Activated CD8-positive, alpha-beta memory T cell treated with anti-CD3 and anti-CD28 coated beads, Interleukin-2, amount 50 U/mL, for 24 hours (primary cell): ENCODE measurements around the gene VASP.

Source experiments
- DNase-seq: peaks from one replicate; pipeline ENCODE4 v3.0.0-alpha.2; 2020; ENCODE audit errors: extremely low read depth

Gene VASP

DNA sequence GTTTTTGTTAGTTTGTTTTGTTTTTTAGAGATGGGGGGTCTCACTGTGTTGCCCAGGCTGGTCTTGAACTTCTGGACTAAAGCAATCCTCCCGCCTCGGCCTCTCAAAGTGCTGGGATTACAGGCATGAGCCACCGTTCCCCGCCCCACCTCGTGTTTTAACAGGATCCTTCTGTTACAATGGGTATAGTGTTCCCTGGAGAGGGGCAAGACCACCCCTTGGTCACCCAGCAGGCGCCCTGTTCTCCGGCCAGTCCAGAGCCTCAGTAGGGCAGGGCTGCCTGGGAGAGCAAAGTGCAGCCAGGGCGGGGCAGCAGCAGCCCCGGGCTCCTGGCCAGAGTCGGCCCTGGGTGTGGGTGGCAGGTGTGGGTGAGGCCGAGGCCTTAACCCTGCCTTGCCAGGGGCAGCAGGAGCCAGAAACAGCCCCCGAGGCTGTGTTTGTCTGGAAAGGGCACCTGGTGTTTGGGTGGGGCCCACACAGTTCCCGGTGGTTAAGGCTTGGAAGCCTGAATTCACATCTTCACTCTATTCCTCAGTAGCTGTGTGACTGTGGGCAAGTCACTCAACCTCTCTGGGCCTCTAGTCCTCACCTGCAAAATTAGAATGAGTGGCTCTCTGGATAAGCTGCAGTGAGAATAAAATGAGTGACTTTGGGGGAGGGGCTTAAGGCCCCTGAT lies 7.2 kb downstream of the VASP start:
- no peak for DNase-seq

DNA sequence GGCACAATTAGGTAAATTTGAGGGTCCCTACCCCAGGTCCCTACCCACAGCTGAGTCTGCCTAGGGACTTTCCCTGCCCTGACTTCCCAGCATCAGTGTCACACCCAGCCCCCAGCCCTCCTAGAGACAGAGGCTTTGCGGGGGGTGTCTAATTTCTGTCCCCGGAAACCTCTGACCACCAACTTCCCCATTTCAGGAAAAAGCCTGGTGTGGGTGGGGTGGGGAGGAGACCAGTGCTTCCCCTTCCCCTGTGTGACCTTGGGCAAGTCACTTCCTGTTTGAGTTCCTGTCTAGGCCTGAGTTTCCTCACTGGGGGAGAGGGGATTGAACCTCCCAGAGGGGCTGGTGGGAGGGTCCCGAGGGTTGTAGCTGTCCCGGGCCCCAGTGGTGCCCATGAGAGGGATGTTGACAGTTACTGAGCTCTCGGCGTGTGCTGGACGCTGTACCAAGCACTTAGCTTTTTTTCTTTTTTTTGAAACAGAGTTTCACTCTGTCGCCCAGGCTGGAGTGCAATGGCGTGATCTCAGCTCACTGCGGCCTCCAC lies 7.9 kb downstream of the VASP start:
- DNase-seq = no peak

DNA sequence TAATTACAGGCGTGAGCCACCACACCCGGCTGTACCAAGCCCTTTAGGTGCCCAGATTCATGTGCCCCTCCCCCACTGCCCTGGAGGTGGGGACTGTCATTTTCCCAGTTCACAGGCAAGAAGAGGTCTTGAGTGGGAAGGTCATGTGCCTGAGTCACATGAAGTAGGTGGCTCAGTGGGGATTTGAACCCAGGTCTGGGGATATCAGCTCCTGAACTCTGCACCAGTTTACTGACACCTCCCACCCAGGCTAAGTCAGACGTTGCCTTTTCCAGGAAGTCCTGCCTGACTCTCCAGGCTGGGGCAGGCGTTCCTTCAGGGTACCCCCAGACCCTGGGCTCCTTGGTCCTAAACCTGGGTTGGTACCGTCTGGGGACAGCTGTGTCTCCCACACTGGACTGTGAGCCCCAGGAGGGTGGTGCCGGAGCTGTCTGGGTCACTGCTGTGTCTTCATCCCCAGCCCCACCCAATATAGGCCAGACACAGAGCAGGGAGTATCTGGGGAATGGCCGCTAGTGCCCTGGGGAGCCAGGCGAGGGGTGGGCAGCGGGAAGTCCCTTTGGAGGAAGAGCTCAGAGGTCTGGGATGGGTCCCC lies 8.6 kb downstream of the VASP start:
- DNase-seq = no peak

DNA sequence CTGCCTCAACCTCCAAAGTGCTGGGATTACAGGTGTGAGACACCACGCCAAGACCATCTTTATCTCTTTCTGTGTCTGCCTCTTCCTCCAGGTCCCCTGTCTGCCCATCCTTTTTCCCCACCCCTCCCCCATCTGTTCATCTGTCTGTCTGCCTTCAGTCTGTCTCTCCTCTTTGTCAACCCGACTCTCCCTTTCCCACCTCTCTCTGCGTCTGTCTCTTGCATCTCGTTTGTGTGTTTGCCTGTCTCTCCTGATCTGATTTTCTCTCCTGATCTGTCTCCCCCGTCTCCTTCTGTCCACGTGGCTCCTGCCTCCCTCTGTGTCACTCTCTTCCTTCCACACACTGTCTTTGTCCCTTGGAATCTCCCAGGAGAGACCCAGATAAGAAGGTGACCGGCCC lies 10.0 kb downstream of the VASP start:
- no peak for DNase-seq

DNA sequence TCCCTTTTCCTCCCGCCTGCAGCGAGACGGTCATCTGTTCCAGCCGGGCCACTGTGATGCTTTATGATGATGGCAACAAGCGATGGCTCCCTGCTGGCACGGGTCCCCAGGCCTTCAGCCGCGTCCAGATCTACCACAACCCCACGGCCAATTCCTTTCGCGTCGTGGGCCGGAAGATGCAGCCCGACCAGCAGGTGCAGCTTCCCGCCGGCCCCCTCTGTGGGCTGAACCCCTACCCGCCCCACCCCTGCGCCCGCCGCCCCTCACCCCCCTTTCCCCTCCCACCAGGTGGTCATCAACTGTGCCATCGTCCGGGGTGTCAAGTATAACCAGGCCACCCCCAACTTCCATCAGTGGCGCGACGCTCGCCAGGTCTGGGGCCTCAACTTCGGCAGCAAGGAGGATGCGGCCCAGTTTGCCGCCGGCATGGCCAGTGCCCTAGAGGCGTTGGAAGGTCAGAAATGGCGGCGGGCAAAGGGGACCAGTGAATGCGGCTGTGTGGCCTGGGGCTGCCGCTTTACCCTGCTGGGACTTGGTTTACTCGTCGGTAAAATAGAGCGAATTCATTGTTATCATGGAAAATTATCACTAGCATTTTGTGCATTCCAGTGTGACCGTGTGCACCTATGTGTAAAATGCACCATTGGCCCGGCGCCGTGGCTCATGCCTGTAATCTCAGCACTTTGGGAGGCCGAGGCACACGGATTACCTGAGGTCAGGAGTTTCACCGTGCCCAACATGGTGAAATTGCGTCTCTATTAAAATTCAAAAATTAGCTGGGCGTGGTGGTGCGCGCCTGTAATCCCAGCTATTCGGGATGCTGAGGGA lies 10.6 kb downstream of the VASP start:
- DNase-seq = no peak

DNA sequence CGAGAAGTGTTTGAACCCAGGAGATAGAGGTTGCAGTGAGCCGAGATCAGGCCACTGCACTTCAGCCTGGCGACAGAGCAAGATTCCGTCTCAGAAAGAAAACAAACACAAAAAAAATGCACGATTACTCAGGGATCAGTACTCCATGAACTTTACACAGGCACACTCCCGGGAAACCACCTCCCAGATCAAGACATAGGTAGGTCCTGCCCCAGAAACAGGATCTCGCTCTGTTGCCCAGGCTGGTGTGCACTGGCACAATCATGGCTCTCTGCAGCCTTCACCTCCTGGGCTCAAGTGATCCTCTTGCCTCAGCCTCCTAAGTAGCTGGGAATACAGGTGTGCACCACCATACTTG lies 11.2 kb downstream of the VASP start:
- no peak for DNase-seq

DNA sequence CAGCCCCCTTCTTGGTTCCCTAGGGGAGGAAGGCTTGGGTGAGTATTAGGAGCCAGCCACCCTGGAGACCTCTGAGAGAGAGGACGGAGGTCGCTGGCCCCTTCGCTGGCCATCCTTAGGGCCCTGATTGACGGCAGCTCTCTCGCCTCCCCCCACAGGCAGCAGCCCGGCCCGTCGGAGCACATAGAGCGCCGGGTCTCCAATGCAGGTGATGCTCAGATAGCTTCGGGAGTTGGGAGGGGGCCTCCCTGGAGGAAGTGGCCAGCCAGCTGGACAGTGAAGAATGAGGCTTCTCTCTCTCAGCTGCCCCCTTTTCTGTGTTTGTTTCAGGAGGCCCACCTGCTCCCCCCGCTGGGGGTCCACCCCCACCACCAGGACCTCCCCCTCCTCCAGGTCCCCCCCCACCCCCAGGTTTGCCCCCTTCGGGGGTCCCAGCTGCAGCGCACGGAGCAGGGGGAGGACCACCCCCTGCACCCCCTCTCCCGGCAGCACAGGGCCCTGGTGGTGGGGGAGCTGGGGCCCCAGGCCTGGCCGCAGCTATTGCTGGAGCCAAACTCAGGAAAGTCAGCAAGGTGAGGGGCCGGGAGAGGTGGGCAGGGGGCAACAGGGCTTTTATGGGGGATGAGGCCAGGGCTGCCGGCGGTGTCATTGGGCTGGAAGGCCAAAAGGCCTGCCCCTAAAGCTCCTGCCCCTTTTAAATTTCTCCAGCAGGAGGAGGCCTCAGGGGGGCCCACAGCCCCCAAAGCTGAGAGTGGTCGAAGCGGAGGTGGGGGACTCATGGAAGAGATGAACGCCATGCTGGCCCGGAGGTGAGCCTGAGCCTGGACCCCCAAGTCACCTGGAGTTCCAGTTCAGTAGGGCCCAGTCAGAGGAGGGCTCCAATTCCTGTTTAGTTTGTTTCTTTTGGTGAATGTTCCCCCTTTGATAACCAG lies 15.0 kb downstream of the VASP start:
- no peak for DNase-seq

DNA sequence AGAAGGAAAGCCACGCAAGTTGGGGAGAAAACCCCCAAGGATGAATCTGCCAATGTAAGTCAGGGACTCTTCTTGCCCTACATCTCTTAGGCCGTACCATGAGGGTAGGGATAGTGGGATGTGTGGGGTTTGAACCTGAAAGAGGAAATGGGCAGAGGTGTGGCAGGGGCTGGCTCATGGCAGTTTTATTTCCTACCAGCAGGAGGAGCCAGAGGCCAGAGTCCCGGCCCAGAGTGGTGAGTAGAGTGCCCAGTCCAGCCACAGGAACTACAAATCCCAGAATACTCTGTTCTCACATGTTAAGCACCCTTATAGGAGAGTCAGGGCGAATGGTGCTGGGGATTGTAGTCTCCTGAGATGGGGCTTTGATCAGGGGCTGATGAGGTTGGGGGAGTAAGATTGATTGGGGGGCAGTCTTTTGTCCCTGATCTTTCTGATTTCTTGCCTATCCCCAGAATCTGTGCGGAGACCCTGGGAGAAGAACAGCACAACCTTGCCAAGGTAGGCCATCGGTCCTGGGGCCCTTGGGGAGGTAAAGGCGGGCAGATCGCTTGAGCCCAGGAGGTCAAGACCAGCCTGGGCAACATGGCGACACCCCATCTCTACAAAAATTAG lies 16.5 kb downstream of the VASP start:
- DNase-seq = peak; percentile 39

DNA sequence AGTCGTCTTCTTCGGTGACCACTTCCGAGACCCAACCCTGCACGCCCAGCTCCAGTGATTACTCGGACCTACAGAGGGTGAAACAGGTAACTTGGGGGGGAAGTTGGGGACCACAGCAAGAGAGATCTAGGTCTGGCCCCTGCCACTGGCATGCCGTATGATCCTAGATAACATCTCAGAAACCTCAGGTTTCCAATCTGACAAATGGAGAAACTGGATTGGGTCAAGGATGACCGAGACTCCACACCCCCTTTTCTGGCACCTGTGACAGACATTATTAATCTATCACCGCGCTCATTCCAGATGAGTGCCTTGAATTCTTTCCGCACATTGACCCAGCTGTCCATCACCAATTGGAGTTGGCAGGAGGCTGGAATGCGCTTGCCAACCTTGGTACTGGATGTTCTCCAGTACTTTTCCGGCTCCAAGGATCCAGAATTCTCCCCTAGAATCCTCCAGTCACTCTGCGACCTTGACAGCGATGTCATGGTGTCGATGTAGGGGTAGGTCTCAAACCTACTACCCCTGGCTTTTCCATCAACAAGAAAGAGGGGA lies 17.4 kb downstream of the VASP start:
- DNase-seq = no peak

DNA sequence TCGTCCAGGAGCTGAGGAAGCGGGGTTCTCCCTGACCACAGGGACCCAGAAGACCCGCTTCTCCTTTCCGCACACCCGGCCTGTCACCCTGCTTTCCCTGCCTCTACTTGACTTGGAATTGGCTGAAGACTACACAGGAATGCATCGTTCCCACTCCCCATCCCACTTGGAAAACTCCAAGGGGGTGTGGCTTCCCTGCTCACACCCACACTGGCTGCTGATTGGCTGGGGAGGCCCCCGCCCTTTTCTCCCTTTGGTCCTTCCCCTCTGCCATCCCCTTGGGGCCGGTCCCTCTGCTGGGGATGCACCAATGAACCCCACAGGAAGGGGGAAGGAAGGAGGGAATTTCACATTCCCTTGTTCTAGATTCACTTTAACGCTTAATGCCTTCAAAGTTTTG lies 18.9 kb downstream of the VASP start:
- no peak for DNase-seq

DNA sequence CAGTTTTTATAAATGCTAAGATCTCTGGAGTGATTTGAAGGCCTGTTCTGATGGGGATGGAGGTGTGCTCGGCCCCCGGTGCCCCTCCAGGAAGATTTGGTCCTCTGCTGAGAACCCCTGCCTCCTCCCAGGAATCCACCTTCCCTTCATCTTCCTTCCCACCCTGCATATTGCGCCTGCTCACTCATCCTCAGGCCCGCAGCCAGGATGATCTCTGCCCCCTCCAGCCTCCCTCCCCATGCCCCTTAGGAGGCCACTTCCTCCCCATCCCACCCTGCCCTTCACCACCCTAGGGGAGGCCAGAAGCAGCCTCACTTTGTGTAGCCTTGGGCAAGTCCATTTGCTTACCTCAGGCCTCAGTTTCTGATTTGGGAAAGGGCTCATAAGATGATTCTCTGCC lies 19.7 kb downstream of the VASP start:
- no peak for DNase-seq

DNA sequence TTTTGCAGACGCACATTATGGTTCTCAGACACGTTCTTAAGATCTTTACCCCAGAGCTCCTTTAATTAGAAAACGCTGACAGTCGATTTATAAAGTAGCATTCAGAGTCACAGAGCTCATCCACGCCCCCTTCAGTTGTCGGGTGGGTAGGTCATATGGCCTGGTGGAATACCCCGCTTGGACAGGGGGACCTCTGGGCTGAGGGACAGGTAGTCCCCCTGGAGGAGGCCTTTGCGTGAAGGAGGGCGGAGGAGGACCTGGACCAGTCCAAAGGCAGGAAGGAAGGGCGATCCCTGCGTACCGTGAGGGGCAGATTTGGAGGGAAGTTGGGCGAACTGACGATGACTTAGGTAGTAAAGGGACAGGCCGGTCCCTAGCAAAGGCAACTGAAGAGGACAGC lies 20.5 kb downstream of the VASP start:
- no peak for DNase-seq

DNA sequence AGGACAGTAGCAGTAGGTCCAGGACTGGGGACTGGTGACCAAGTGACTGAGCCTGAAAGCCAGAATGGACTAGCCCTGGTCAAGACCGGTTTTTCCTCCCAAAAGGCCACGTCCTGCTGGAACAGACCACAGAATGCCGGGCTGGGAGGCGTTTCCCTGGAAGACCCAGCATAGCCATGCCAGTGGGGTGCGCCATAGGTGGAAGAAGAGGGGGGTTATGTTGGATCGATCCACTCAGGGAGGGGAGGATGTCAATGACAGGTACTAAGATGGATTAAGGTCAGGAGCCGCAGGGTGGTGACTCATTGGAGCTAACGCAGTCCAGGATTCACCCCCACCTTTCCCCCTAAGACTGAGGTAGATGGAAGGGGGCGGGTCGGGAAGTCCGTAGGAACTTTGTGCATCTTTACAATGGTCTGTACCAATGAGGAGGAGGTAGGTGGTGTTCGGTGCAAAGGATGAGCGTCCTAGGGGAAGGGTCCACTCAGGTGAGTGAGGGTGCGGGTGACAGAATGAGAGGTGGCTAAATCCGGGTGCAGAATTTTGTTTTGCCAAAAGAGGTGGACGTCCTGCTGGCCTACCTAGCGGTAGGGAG lies 21.0 kb downstream of the VASP start:
- no peak for DNase-seq

DNA sequence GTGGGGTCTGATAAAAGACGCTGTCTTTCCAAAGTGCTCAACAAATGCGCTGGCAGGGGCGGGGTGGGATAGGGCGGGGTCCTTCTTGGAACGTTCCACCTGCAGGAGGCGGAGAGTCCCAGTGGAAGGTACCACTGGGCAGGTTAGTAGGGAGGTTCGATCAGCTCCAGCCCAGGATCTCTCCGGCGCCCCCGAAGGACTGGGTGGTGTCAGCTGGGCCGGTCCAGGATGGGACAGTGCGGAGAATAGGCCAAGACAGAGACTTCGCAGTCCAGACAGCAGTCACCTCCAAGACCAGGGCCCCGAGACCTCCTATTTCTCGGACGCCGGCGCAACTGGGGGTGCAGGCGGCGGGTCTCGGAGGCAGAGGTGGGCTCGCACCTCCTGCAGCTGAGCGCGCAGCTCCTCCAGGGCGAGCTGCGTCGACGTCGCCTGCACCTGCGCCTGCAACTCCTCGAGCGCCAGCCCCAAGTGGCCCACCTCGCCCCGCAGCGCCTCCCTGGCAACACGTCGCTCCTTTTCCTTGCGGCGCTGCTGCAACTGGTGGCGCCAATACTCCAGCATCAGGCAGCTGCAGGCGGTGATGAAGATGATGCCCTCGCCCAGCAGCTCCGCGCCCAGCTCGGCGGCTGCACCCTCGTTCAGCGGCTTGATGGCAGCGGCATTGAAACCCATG lies 21.6 kb downstream of the VASP start:
- DNase-seq = no peak

DNA sequence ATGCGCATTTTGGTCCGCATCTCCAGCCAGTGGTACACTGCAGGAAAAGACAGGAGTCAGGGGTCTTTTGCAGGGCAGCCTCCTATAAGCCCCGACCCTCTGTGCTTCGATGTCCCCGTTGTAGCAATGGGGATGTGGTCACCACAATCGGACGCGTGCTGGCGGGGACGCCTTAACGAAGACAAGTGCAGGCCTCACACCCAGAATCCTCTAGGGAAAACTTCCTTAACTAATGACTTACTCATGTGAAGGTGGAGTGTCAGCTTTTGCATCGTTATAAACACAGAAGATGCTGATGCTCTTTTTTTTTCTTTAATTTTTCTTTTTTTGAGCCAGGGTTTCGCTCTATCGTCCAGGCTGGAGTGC lies 22.1 kb downstream of the VASP start:
- DNase-seq = no peak

DNA sequence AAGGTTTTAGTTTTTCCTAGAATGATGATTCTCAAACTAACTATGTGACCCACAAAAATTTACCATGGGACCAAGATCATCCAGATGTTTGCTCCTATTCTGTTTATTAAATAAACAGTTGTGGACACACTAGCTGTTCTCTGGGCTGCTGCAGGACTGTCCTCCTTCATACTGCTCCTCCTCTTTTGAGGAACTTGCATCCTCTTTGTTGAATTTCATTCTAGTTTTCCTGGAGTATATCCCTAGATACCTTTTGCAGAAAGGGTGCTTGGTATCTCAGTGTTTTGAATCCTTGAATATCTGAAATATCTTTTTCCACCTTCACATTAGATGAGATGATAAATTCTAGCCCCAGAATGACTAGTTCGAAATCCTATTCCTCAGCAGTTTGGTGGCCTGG lies 24.1 kb downstream of the VASP start:
- DNase-seq = no peak

DNA sequence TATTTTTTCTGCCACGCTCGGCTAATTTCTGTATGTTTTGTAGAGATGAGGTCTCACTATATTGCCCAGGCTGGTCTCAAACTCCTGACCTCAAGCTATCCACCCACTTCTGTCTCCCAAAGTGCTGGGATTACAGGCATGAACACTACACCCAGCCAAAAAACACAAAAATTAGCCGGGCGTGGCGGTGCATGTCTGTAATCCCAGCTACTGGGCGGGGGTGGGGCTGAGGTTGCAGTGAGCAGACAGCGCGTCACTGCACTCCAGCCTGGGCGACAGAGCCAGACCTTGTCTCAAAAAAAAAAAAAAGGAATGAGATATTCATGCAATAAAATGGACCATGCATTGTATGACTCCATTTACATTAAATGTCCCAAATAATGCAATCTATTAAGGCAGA lies 32.2 kb downstream of the VASP start:
- no peak for DNase-seq

DNA sequence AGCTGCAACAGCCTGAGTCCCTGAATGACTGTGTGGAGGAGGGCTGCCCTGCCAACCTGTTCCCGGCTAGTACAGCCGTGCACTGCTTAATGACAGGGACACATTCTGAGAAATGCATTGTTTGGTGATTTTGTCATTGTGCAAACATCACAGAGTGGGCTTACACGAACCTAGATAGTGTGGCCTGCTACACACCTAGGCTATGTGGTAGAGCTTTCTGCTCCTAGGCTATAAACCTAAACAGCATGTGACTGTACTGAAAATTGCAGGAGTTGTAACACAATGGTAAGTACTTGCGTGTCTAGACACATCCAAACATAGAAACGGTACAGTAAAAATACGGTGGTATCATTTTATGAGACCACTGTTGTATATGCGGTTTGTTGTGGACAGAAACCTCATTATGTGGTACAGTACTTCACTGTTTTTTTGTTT lies 35.0 kb downstream of the VASP start:
- DNase-seq = no peak

DNA sequence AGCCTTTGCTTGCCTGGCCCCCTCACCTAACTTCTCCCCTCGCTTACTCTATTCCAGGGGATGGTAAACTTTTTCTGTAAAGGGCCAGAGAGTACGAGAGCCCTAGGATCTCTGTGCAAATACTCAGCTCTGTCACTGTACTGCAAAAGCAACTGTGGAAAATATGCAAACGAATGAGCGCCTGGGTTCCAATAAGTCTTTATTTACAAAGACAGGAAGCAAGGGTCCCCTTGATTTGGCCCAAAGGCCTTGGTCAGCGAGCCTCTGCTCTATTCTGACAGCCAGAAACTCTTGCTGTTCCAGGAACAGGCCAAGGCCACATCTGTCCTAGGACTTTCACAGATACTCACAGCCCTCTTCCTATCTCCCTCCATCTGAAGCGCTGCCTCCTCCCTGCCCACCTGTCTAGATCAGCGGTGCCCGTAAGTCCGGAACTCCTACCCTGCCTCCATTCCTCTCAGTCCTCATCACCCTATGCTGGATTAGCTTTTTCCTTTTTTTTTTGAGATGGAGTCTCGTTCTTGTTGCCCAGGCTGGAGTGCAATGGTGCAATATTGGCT lies 40.0 kb downstream of the VASP start:
- DNase-seq = no peak
